HG03097 (cell line): ENCODE data around the gene TNFRSF4.
"Not testable (repeated sequence)": the region's sequence is repeated elsewhere in the genome, so short reads cannot be mapped to it uniquely, and the experiment has no call there.

Experiments used
- ATAC-seq: cut with Tn5 transposase; IDR thresholded peaks from one replicate; pipeline ENCODE4 v1.9.1; 2021; ENCODE audit not compliant: unreplicated experiment, low FRiP score

TNFRSF4 gene

GRCh38 chr1:1204998-1205768 is 8.8 kb downstream of the TNFRSF4 start:
- no peak for ATAC-seq

GRCh38 chr1:1204425-1204920 is 9.5 kb downstream of the TNFRSF4 start:
- ATAC-seq: no peak

GRCh38 chr1:1203561-1204424 is 10.2 kb downstream of the TNFRSF4 start:
- ATAC-seq: no peak

- ATAC-seq: no peak
These were observed 11.0 kb downstream of the TNFRSF4 start for GRCh38 chr1:1202831-1203560.

- no peak for ATAC-seq
These were observed 12.8 kb downstream of the TNFRSF4 start for GRCh38 chr1:1200876-1201810.

- no peak for ATAC-seq
These were observed 13.7 kb downstream of the TNFRSF4 start for GRCh38 chr1:1199961-1200875.

GRCh38 chr1:1199141-1199960 is 14.6 kb downstream of the TNFRSF4 start:
- ATAC-seq: no peak

GRCh38 chr1:1198423-1199140 is 15.4 kb downstream of the TNFRSF4 start:
- ATAC-seq: no peak

GRCh38 chr1:1197551-1198422 is 16.2 kb downstream of the TNFRSF4 start:
- ATAC-seq: no peak

- no peak for ATAC-seq
These were observed 16.8 kb downstream of the TNFRSF4 start for GRCh38 chr1:1197188-1197500.

- no peak for ATAC-seq
These were observed 17.3 kb downstream of the TNFRSF4 start for GRCh38 chr1:1196431-1197187.

- ATAC-seq: not testable (repeated sequence)
These were observed 18.2 kb downstream of the TNFRSF4 start for GRCh38 chr1:1195726-1196125.

GRCh38 chr1:1194723-1195122 is 19.2 kb downstream of the TNFRSF4 start:
- ATAC-seq: no peak

- no peak for ATAC-seq
These were observed 22.2 kb downstream of the TNFRSF4 start for GRCh38 chr1:1191734-1192133.

GRCh38 chr1:1189111-1189510 is 24.8 kb downstream of the TNFRSF4 start:
- no peak for ATAC-seq

- no peak for ATAC-seq
These were observed 26.0 kb downstream of the TNFRSF4 start for GRCh38 chr1:1187938-1188337.
